Smooth muscle cell of the umbilical artery (primary cell): ENCODE results near the gene TAAR8. TPM values are rescaled to one million over a fixed set of nuclear protein-coding genes. Genes with fewer than 3 reads are reported as not detected.

Source experiments
- total RNA-seq: library from RNA; depleted of rRNA; stranded (reverse); fragments of >200 nt; gene quantifications from 2 replicates; pipeline ENCODE4 v1.2.3, GENCODE V29; 2014

Gene TAAR8
- total RNA-seq: not detected in 2 replicates

GRCh38 chr6:132552372-132552771 lies at the start of gene TAAR8:
TSS of gene TAAR8 (plus strand) at chr6:132552672. CDS start at chr6:132552693, 21 bp downstream.

GRCh38 chr6:132512638-132513632 lies 39.5 kb upstream of the TAAR8 start, which contains the start of gene STX7:
TSS of gene STX7 (minus strand) at chr6:132513116. CDS start at chr6:132503530, 9,586 bp downstream.

GRCh38 chr6:132537977-132538376 lies 14.5 kb upstream of the TAAR8 start, which contains the start of gene TAAR9:
TSS of gene TAAR9 (plus strand) at chr6:132538277. CDS start at chr6:132538290, 13 bp downstream.

GRCh38 chr6:132570221-132570777 lies 17.8 kb downstream of the TAAR8 start, which contains the start of gene TAAR6:
TSS of gene TAAR6 (plus strand) at chr6:132570322. CDS start at chr6:132570322, 0 bp downstream.

GRCh38 chr6:132589454-132589853 lies 37.0 kb downstream of the TAAR8 start, which contains the start of gene TAAR5:
TSS of gene TAAR5 (minus strand) at chr6:132589741. CDS start at chr6:132589686, 55 bp downstream.

Other genes with a start within 250 kb of the TAAR8 start
- 62.4 and 118 TPM in 2 replicates for gene MOXD1, start 151.2 kb upstream of the TAAR8 start, total RNA-seq
- 37.4 and 46.7 TPM in 2 replicates for gene STX7, start 39.6 kb upstream of the TAAR8 start, total RNA-seq
- gene TAAR9, start 14.4 kb upstream of the TAAR8 start, total RNA-seq: not detected in 2 replicates
- not detected in 2 replicates for gene TAAR6, start 17.6 kb downstream of the TAAR8 start, total RNA-seq
- not detected in 2 replicates for gene TAAR5, start 37.1 kb downstream of the TAAR8 start, total RNA-seq
- gene TAAR2, start 71.6 kb downstream of the TAAR8 start, total RNA-seq: not detected in 2 replicates
- gene TAAR1, start 106.5 kb downstream of the TAAR8 start, total RNA-seq: not detected in 2 replicates
- gene VNN1, start 161.4 kb downstream of the TAAR8 start, total RNA-seq: not detected in 2 replicates
- gene VNN2, start 205.2 kb downstream of the TAAR8 start, total RNA-seq: not detected in 2 replicates
- gene SLC18B1, start 246.0 kb downstream of the TAAR8 start, total RNA-seq: 4.1 and 6.5 TPM in 2 replicates